GM18868 (cell line): ENCODE data around the gene PARD3.

Source experiments
- ATAC-seq: cut with Tn5 transposase; IDR thresholded peaks from one replicate; pipeline ENCODE4 v1.9.1; 2021; ENCODE audit warnings: mild to moderate bottlenecking, moderate library complexity; ENCODE audit not compliant: unreplicated experiment

Gene PARD3

DNA sequence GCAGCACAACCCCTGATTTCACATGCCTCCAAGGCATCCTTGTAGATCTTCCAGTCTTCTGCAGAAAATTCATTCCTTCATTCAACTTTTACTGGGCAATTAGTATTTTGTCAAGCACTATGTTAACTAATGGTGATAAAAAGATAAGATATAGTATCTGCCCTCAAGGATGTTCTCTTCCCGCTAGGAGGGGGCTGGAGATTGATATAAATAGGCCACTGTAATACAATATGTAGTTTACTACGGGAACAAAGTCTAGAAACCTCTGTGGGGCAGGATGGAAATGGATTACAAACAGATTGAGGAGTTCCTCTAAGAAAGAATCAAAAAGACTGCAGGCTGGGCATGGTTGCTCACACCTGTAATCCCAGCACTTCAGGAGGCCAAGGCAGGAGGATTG lies 10.3 kb upstream of the PARD3 start:
- ATAC-seq, result no peak

DNA sequence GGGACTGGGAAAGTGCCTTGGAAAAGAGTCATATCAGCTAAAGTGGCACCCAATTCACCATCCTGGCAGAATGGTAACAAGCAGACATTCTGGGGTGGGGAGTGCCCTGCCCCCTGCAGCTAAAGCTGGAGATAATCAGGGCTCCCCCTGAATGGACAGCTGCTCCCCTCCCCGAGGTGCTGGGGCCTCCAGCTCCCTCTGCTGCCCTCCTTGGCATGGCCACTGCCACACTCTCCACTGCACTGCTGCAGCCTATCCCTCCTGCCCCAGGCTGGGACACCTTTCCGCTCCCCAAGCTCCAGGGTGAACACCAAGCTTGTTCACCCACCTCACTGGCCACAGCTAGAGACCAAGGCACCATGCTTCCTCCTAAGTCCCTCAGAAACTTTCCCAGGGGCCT lies 9.8 kb upstream of the PARD3 start:
- ATAC-seq, result no peak

DNA sequence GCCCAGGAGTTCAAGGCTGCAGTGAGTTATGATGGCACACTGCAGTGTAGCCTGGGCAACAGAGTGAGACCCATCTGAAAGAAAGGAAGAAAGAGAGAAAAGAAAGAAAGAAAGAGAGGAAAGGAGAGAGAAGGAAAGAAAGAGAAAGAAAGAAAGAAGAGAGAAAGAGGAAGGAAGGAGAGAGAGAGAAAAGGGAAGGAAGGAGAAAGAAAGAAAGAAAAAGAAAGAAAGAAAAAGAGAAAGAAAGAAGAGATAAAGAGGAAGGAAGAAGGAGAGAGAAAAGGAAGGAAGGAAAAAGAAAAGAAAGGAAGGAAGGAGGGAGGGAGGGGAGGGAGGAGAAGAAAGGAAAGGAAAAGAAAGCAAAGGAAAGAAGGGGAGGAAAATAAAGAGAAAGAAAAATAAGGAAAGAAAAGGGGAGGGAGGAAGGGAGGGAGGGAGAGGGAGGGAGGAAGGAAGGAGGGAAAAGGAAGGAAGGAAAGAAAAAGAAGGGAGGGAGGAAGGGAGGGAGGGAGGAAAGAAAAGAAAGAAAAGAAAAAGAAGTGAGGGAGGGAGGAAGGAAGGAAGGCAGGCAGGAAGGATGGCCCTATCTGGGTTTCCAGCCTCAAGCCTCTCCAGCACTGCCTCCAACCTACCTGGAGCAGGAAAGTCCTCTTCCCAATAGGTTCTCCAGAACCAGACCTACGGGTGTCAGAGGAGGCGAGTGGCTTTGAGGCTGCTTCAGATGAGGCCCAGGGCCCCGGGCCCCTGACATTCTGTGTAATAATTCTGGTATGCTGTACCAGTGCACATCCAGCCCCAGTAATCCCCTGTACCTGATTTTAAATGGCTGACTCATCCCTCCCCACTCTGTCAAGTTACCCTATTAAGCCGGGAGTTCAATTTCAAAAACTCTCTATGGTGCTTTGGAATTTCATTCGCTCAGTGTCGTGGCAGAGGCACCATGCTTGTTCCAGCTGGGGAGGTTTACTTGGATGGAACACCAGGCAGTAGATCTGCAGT lies 6.8 kb upstream of the PARD3 start:
- ATAC-seq, result no peak

GRCh38 chr10:34817586-34817985 lies 2.5 kb upstream of the PARD3 start:
- ATAC-seq, result no peak

DNA sequence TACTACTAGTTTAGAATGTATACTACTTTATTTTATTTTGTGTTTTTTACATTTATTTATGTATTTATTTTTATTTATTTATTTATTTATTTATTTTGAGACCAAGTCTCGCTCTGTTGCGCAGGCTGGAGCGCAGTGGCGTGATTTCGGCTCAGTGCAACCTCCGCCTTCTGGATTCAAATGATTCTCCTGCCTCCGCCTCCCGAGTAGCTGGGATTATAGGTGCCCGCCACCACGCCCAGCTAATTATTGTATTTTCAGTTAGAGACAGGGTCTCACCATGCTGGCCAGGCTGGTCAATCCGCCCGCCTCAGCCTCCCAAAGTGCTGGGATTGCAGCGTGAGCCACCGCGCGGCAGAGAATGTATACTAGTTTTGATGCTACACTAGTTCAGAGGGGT lies 2.0 kb upstream of the PARD3 start:
- ATAC-seq, result no peak

GRCh38 chr10:34816501-34817002 lies 1.5 kb upstream of the PARD3 start:
- ATAC-seq, result no peak

DNA sequence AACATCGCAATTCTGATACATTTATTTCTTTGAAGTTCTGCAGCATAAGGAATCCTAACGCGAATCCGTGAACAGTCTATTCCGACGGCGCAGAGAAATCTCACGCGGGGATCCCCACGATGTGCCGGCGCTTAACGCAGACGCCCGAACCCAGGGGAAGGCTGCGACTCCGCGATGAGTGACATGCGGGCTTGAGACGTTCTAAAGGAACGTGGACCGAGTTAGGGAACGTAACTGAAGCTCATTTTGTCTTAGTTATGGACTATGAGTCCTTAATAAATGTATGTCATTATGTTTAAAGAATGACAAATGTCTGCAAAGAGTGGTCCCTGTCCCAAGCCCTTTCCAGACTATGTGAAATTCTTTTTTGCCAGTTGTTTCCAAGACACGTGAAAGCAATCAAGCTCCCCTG lies 995 bp upstream of the PARD3 start:
- peak; percentile 2 for ATAC-seq

DNA sequence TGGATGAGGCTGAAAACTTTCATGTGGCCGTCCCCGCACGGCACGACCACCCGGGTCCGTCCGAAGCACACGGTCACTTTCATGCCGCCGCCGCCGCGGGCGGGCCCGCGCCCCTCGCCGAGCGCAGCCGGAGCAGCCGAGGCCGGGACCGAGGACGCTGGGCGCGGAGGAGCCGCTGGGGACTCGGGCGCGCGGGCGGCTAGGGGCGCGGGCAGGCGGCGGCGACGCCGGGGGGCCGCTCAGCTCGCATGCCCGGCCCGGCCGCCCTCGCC lies 247 bp downstream of the PARD3 start:
- ATAC-seq, result peak; percentile 7

DNA sequence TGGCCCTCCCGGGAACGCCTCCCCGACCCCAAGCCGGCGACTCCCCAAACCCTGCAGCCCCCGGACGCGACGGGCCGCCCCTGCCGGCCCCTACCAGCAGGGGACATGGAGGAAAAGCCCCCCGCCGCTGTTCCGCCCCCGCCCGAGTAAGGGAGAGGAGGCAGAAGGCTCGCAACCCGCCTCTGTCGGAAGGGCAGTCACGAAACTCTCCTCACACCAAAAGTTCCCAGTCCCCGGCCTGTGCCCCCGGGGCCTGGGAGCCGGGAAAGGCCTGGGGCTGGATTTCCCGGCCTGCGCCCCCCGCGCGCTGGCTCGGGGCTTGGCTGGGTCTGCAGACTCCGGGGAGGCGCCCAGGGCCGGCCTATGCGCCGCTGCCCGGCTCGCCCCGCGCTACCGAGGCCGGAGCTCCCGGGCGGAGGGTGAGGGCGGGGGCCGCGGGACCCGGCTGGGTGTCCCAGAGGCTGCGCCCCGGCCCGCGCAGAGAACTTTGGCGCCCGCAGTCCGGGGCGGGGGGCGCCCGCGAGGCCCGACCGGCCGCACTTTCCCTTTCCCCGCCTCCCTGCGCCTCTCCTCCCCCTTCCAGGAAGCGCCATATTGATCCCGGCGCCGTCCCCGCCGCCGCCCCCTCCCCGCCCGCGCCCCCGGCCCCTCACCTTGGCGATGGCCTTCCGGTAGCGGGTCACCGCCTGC lies 728 bp downstream of the PARD3 start:
- peak; percentile 32 for ATAC-seq

DNA sequence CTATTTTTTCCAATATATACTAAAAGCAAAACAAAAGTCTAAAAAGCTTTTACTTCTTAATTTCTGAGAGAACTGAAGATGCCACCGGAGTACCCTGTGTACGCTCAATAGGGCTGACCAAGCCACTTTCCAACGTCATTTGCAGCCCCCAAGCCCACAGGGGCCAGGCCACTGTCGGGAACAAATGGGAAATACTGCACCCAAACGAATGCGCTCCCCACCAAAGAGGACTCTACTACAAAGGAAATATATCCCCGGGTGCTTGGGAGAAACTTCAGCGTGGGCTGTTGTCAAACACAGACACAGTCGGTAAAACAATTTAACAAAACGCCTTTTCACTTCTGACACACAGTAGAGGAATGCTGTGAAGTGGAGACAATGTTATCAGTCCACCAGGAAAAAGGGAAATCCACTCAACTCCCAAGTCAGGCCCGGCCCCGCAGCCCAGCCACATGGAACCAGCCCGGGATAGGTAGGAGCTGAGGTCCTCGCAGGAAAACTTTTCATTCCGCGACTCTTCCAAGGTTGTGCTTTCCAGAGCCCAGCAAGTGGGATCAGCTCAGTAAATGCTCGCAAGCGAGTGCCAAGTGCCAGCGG lies 1.4 kb downstream of the PARD3 start:
- ATAC-seq, result no peak

GRCh38 chr10:34812771-34813170 lies 2.3 kb downstream of the PARD3 start:
- ATAC-seq, result no peak

- ATAC-seq, result no peak
These were observed 3.1 kb downstream of the PARD3 start for GRCh38 chr10:34811968-34812514.

DNA sequence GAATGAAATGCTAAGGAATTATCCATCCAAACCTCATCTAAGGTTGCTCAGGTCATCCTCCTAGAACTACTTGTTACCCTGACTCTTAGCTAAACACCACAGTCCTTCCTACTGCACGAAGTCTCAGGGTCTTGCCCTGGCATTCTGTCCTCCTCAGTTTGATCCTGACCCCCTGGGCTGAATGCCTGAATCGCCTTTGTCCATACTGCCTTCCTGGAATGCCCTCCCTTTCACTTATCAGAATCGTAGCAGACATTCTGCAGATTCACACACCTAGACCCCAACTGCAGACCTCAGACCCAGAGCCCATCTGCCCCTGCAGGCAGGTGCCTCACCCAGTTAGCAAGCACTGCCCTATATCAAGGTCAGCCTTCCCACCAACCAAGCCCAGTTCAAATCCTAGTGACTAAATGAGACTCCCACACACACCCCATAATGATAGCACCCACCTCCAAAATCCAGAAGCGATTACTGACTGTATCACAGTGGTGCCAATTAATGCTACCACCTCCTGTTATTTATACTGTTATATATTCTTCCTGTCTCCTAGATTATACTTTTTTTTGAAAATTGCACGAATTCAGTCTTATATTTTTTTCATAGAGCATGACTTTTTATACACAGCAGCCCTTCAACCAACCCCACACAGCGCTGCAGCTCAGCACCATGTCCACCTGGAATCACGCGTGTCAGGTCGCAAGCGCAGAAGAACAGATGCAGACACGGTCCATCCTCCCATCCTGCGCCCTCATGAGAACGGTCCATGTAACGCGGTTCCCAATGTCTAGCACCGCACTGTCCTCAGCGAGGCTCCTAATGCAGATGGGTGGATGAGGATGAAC lies 3.7 kb downstream of the PARD3 start:
- no peak for ATAC-seq

- no peak for ATAC-seq
These were observed 5.3 kb downstream of the PARD3 start for GRCh38 chr10:34809796-34810195.

GRCh38 chr10:34808801-34809745 lies 6.0 kb downstream of the PARD3 start:
- ATAC-seq, result peak; percentile 56

GRCh38 chr10:34808336-34808735 lies 6.8 kb downstream of the PARD3 start:
- no peak for ATAC-seq

DNA sequence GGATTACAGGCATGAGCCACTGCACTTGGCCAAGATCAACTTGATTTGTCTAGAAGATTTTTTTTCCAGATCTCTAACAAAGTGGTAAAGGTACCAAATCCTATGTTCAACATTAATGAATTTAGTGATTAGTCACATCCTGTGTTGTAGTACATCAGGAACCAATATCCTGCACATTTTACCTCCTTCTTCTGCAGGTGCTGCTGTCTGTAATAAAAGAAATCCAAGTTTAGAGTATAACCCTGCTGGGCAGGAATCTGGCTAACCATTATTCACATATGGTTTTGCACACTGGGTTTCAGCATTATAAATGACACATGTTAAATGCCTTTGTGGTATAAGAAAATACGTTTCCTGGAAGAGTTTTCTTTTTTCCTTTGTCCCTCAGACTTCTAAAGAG lies 10.8 kb downstream of the PARD3 start:
- ATAC-seq, result no peak

DNA sequence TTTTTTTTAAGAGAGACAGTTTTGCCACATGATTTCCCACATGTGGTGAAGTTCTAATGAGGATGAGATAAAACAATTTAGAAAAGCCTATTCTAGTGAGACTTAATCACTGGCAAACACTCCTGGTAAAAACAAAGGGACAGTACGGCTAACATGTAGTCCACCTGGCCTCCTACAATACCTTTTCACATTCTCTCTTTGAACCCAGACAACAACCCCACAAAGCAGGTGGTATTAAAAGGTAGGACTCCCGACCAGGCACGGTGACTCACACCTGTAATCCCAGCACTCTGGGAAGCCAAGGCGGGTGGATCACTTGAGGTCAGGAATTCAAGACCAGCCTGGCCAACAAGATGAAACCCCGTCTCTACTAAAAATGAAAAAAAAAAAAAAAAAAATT lies 12.4 kb downstream of the PARD3 start:
- ATAC-seq, result no peak

GRCh38 chr10:34801097-34801733 lies 13.9 kb downstream of the PARD3 start:
- no peak for ATAC-seq
